Neural progenitor cell (in vitro differentiated cells): ENCODE measurements around the gene CCDC6. TPM values are rescaled to one million over a fixed set of nuclear protein-coding genes. Genes with fewer than 3 reads are reported as not detected.

Experiments
- DNase-seq: peaks from one replicate; pipeline ENCODE4 v3.0.0-alpha.2; 2016; ENCODE audit warnings: low spot score
- H2AFZ ChIP-seq: fragments of 200-600 bp; sonication (generic); replicated peaks from 2 replicates; pipeline ENCODE4 v1.6.1; 2016; ENCODE audit warnings: antibody characterized with exemption
- H3F3A ChIP-seq: fragments of 200-600 bp; sonication (generic); 2 replicates; pipeline ENCODE4 v1.6.1; 2016; ENCODE audit warnings: antibody characterized with exemption, low read depth
- H3K27ac ChIP-seq: fragments of 200-600 bp; sonication (generic); 2 replicates; pipeline ENCODE4 v1.5.1; 2016; ENCODE audit warnings: mild to moderate bottlenecking
- H3K27me3 ChIP-seq: fragments of 200-600 bp; sonication (generic); 2 replicates; pipeline ENCODE4 v1.6.1; 2016; ENCODE audit warnings: mild to moderate bottlenecking, moderate library complexity
- H3K36me3 ChIP-seq: fragments of 200-600 bp; sonication (generic); 2 replicates; pipeline ENCODE4 v1.5.1; 2016
- H3K4me1 ChIP-seq: fragments of 200-600 bp; sonication (generic); 2 replicates; pipeline ENCODE4 v1.6.1; 2016; ENCODE audit warnings: mixed run types
- H3K4me2 ChIP-seq: fragments of 200-600 bp; sonication (generic); 2 replicates; pipeline ENCODE4 v1.6.1; 2016
- H3K4me3 ChIP-seq: fragments of 200-600 bp; sonication (generic); 2 replicates; pipeline ENCODE4 v1.5.1; 2016
- H3K79me2 ChIP-seq: fragments of 200-600 bp; sonication (generic); 2 replicates; pipeline ENCODE4 v1.6.1; 2016; ENCODE audit warnings: low read depth
- H3K9ac ChIP-seq: fragments of 200-600 bp; sonication (generic); 2 replicates; pipeline ENCODE4 v1.6.1; 2016
- H3K9me3 ChIP-seq: fragments of 200-600 bp; sonication (generic); 2 replicates; pipeline ENCODE4 v1.5.1; 2016; ENCODE audit warnings: low read depth
- H4K20me1 ChIP-seq: fragments of 200-600 bp; sonication (generic); 2 replicates; pipeline ENCODE4 v1.6.1; 2016; ENCODE audit warnings: low read depth
- H3K27ac Mint-ChIP-seq: 3 replicates; pipeline ENCODE4 v1.8.0; 2021; ENCODE audit warnings: mixed read lengths
- H3K27me3 Mint-ChIP-seq: 2 replicates; pipeline ENCODE4 v1.8.0; 2022; ENCODE audit warnings: low read depth, mild to moderate bottlenecking, inconsistent platforms, moderate library complexity, mixed read lengths; ENCODE audit not compliant: insufficient read depth
- H3K36me3 Mint-ChIP-seq: 3 replicates; pipeline ENCODE4 v1.8.0; 2021; ENCODE audit warnings: mixed read lengths
- H3K4me1 Mint-ChIP-seq: 3 replicates; pipeline ENCODE4 v1.8.0; 2021; ENCODE audit warnings: mixed read lengths
- H3K4me3 Mint-ChIP-seq: 3 replicates; pipeline ENCODE4 v1.8.0; 2021; ENCODE audit warnings: mild to moderate bottlenecking, moderate library complexity, mixed read lengths
- H3K9me3 Mint-ChIP-seq: 3 replicates; pipeline ENCODE4 v1.8.0; 2020; ENCODE audit warnings: mixed read lengths
- CTCF ChIP-seq: fragments of 200-600 bp; sonication (generic); IDR thresholded peaks from 2 replicates; pipeline ENCODE4 v1.5.1; 2017; ENCODE audit warnings: antibody characterized with exemption, mild to moderate bottlenecking
- EZH2 ChIP-seq: fragments of 200-600 bp; sonication (generic); IDR thresholded peaks from 2 replicates; pipeline ENCODE4 v1.6.1; 2017; ENCODE audit warnings: antibody characterized with exemption, mild to moderate bottlenecking, moderate library complexity
- EZH2phosphoT487 ChIP-seq: fragments of 200-600 bp; sonication (generic); IDR thresholded peaks from 2 replicates; pipeline ENCODE4 v1.6.1; 2017; ENCODE audit warnings: antibody characterized with exemption
- total RNA-seq: library from RNA; depleted of rRNA; stranded (reverse); fragments of >200 nt; gene quantifications from 2 replicates; pipeline ENCODE4 v1.2.3, GENCODE V29; 2015; ENCODE audit warnings: low replicate concordance

The CCDC6 gene
- total RNA-seq, 1 donor from 2014 or later = 29.4 TPM

- peaks cover 16% of the 10 kb centered on the region for H3F3A ChIP-seq
- H3K4me1 ChIP-seq = peaks cover 13% of the 10 kb centered on the region
- Mint-ChIP-seq H3K27ac (no peak overlapping the region), H3K27me3 (peaks cover 2% of the 10 kb centered on the region), H3K9me3 (peaks cover 11% of the 10 kb centered on the region), H3K36me3 (peaks cover 23% of the 10 kb centered on the region), H3K4me3 (no peak overlapping the region), H3K4me1 (peaks cover 6% of the 10 kb centered on the region)
- H3K27ac ChIP-seq = no peak overlapping the region
- no peak overlapping the region for H3K4me2 ChIP-seq
- H4K20me1 ChIP-seq = peaks cover 23% of the 10 kb centered on the region
- TF ChIP-seq EZH2 (no peak), CTCF (no peak), EZH2phosphoT487 (no peak)
- no peak overlapping the region for H3K9ac ChIP-seq
- no peaks in the 10 kb centered on the region for H3K27me3 ChIP-seq
- no peak overlapping the region for H3K4me3 ChIP-seq
- no peak overlapping the region for H2AFZ ChIP-seq
- DNase-seq = no peak
- no peaks in the 10 kb centered on the region for H3K36me3 ChIP-seq
- H3K79me2 ChIP-seq = peaks cover 63% of the 10 kb centered on the region
- no peaks in the 10 kb centered on the region for H3K9me3 ChIP-seq
Measured at GRCh38 chr10:59852670-59853069, 53.7 kb downstream of the CCDC6 start.

GRCh38 chr10:59851864-59852263 lies 54.5 kb downstream of the CCDC6 start:
- Histone ChIP-seq H3K27me3 (no peaks in the 10 kb centered on the region), H3K9ac (no peak overlapping the region), H3K4me3 (no peak overlapping the region), H3K4me1 (peaks cover 16% of the 10 kb centered on the region), H3F3A (peaks cover 24% of the 10 kb centered on the region), H3K9me3 (no peaks in the 10 kb centered on the region), H3K4me2 (no peak overlapping the region), H3K36me3 (no peaks in the 10 kb centered on the region), H2AFZ (no peak overlapping the region), H3K79me2 (peaks cover 55% of the 10 kb centered on the region), H4K20me1 (peaks cover 27% of the 10 kb centered on the region), H3K27ac (no peak overlapping the region)
- DNase-seq = no peak
- no peak overlapping the region for H3K27ac Mint-ChIP-seq
- H3K36me3 Mint-ChIP-seq = peaks cover 27% of the 10 kb centered on the region
- peaks cover 13% of the 10 kb centered on the region for H3K4me1 Mint-ChIP-seq
- TF ChIP-seq CTCF (no peak), EZH2phosphoT487 (no peak), EZH2 (no peak)
- peaks cover 10% of the 10 kb centered on the region for H3K9me3 Mint-ChIP-seq
- H3K4me3 Mint-ChIP-seq = no peak overlapping the region
- H3K27me3 Mint-ChIP-seq = no peaks in the 10 kb centered on the region

GRCh38 chr10:59847888-59848287 lies 58.5 kb downstream of the CCDC6 start:
- TF ChIP-seq EZH2phosphoT487 = no peak
- TF ChIP-seq CTCF = no peak
- no peak for TF ChIP-seq EZH2
- no peak overlapping the region for H3K4me3 ChIP-seq
- peaks cover 34% of the 10 kb centered on the region for H3F3A ChIP-seq
- H3K4me3 Mint-ChIP-seq = no peak overlapping the region
- H3K4me2 ChIP-seq = no peak overlapping the region
- H3K36me3 ChIP-seq = peaks cover 13% of the 10 kb centered on the region
- peaks cover 41% of the 10 kb centered on the region for H3K4me1 ChIP-seq
- peak; percentile 23 for DNase-seq
- H3K9ac ChIP-seq = no peak overlapping the region
- no peak overlapping the region for H2AFZ ChIP-seq
- peaks cover 31% of the 10 kb centered on the region for H3K36me3 Mint-ChIP-seq
- H3K27me3 Mint-ChIP-seq = no peaks in the 10 kb centered on the region
- peaks cover 16% of the 10 kb centered on the region for H3K4me1 Mint-ChIP-seq
- H3K79me2 ChIP-seq = peaks cover 29% of the 10 kb centered on the region
- H3K27me3 ChIP-seq = no peaks in the 10 kb centered on the region
- H3K27ac ChIP-seq = no peak overlapping the region
- no peak overlapping the region for H3K27ac Mint-ChIP-seq
- peaks cover 19% of the 10 kb centered on the region for H4K20me1 ChIP-seq
- H3K9me3 Mint-ChIP-seq = no peaks in the 10 kb centered on the region
- H3K9me3 ChIP-seq = no peaks in the 10 kb centered on the region
